Hematopoietic multipotent progenitor cell treated with erythropoietin and hydrocortisone succinate and interleukin-3 and kit ligand, for 8 days (in vitro differentiated cells): ENCODE measurements around the gene FTSJ1.

Experiments used
- DNase-seq: peaks from one replicate; pipeline ENCODE4 v3.0.0-alpha.2; 2015

Gene FTSJ1

DNA sequence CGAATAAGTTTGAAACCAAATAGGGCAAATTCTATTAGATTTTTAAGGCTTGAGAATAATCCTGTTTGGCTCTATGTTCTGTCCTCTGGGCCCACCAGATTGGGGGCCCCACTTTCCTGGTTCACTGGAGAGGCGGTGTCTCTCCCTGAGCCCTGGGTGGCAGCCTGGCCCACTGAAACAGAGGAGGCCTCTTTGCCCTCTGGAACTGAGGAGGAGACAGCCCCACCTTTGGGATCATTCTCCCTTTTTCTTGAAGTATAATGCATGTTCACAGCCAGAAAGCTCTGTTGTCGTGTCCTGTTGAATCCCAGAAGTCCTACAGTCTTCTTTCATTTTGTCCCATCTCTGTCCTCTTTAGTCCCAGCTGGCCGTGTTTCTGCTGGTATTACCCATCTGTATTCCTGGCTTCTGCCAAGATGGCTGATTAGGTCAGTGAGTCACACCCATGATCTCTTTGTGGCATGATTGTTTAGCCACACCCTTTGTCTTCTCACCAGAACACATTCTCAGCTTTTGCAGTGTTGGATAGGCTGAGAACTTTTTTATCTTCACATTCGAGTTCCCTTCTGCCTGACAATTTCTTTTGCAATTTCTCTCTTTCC is 55.5 kb downstream of the FTSJ1 start:
- peak; percentile 90 for DNase-seq

DNA sequence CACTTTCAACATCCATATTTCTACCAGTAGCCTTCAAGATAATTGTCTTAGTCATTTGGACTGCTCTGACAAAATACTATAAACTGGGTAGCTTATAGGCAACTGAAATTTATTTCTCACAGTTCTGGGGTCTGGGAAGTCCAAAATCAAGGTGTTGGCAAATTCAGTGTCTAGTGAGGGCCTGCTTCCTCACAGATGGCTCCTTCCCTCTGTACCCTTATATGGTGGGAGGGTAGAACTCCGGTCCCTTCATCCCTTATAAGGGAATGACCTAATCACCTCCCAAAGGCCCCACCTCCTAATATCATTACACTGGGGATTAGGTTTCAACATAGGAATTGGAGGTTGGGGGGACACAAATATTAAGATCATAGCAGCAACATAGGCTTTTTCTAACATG is 56.2 kb downstream of the FTSJ1 start:
- DNase-seq, result no peak

DNA sequence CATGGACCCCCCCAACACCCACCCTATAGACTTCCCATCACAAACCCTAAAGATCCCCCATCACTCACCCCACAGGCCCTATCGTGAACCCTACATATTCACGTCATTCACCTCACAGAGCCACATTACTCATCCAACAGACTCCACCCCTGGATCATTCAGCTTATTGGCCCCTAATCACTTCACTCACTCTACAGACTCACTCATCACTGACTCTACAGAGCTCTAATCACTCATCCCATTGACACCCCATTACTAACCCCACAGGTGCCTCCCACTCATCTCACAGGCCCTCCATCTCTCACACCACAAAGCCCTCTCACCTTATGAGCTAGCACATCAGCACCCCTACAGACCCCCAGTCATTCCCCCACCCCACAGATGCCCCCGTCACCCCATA is 57.2 kb downstream of the FTSJ1 start:
- DNase-seq, result no peak
